IgD-negative memory B cell (primary cell): ENCODE measurements around the gene PER2. TPM values are rescaled to one million over a fixed set of nuclear protein-coding genes. Genes with fewer than 3 reads are reported as not detected.

Source experiments
- H3K27ac Mint-ChIP-seq, 3 donors: one replicate each; pipeline ENCODE4 v1.8.0; 2020 to 2022; ENCODE audit warnings: mild to moderate bottlenecking in 3 of 3, mixed read lengths in 3 of 3, moderate library complexity in 1 of 3
- H3K27me3 Mint-ChIP-seq: one replicate; pipeline ENCODE4 v1.8.0; 2021; ENCODE audit warnings: mixed read lengths
- H3K36me3 Mint-ChIP-seq: one replicate; pipeline ENCODE4 v1.8.0; 2020; ENCODE audit warnings: mild to moderate bottlenecking, mixed read lengths
- H3K4me1 Mint-ChIP-seq, 3 donors: one replicate each; pipeline ENCODE4 v1.8.0; 2020 to 2022; ENCODE audit warnings: mixed read lengths in 3 of 3, mild to moderate bottlenecking in 1 of 3
- H3K4me3 Mint-ChIP-seq, 4 donors: one replicate each; pipeline ENCODE4 v1.8.0; 2020 to 2022; ENCODE audit warnings: mild to moderate bottlenecking in 4 of 4, mixed read lengths in 4 of 4, moderate library complexity in 3 of 4
- H3K9me3 Mint-ChIP-seq, 3 donors: one replicate each; pipeline ENCODE4 v1.8.0; 2020 to 2021; ENCODE audit warnings: mixed read lengths in 3 of 3, mild to moderate bottlenecking in 1 of 3
- polyA plus RNA-seq: library from polyadenylated mRNA; unstranded; fragments of 300-500 nt; fragmentation: Illumina TruSeq; gene quantifications from one replicate; pipeline ENCODE4 v1.2.3, GENCODE V29; 2021

PER2 gene
- polyA plus RNA-seq, 1 donor from 2014 or later, result 9.4 TPM

- peak within 1 kb of the TSS; percentile 86 to 91 (median 90) for H3K27ac Mint-ChIP-seq
- no peaks in the 10 kb centered on the region for H3K27me3 Mint-ChIP-seq
- no peaks in the 10 kb centered on the region for H3K36me3 Mint-ChIP-seq
- peak within 1 kb of the TSS; percentile 85 to 96 (median 92) for H3K4me3 Mint-ChIP-seq
- peaks cover 30 to 39% (median 38%) of the 10 kb centered on the region in 3 donors for H3K4me1 Mint-ChIP-seq
- H3K9me3 Mint-ChIP-seq, result no peaks in the 10 kb centered on the region
Measured at GRCh38 chr2:238203094-238203972, 85.1 kb downstream of the PER2 start, which contains the start of gene ILKAP. TSS of gene ILKAP (minus strand) at chr2:238203695. CDS start at chr2:238203553, 142 bp downstream.

GRCh38 chr2:238202326-238203093, 85.9 kb downstream of the PER2 start:
- Mint-ChIP-seq H3K27ac (peak overlapping the region; percentile 86 to 91 (median 90)), H3K4me3 (peak overlapping the region; percentile 84 to 94 (median 92)), H3K27me3 (no peaks in the 10 kb centered on the region), H3K4me1 (peaks cover 34 to 43% (median 40%) of the 10 kb centered on the region in 3 donors), H3K36me3 (no peaks in the 10 kb centered on the region), H3K9me3 (no peaks in the 10 kb centered on the region)

Other genes with a start within 250 kb of the PER2 start
- gene SCLY, start 227.6 kb downstream of the PER2 start, polyA plus RNA-seq, result 18.5 TPM
- 5.5 TPM for gene ESPNL, start 188.3 kb downstream of the PER2 start, polyA plus RNA-seq
- gene KLHL30, start 149.9 kb downstream of the PER2 start, polyA plus RNA-seq, result not detected
- not detected for gene ERFE, start 129.6 kb downstream of the PER2 start, polyA plus RNA-seq
- gene ILKAP, start 84.9 kb downstream of the PER2 start, polyA plus RNA-seq, result 50.2 TPM
- gene HES6, start 48.6 kb downstream of the PER2 start, polyA plus RNA-seq, result 3.3 TPM
- 6.6 TPM for gene TRAF3IP1, start 31.9 kb upstream of the PER2 start, polyA plus RNA-seq
- gene ASB1, start 138.3 kb upstream of the PER2 start, polyA plus RNA-seq, result 30.1 TPM